ENCODE measurements around the gene KLHDC4. TPM values are rescaled to one million over a fixed set of nuclear protein-coding genes. Genes with fewer than 3 reads are reported as not detected.
"Not testable (repeated sequence)": the region's sequence is repeated elsewhere in the genome, so short reads cannot be mapped to it uniquely, and the experiment has no call there.

Gene KLHDC4
- total RNA-seq, 1 donor from 2014 or later = 91.0 TPM

DNA sequence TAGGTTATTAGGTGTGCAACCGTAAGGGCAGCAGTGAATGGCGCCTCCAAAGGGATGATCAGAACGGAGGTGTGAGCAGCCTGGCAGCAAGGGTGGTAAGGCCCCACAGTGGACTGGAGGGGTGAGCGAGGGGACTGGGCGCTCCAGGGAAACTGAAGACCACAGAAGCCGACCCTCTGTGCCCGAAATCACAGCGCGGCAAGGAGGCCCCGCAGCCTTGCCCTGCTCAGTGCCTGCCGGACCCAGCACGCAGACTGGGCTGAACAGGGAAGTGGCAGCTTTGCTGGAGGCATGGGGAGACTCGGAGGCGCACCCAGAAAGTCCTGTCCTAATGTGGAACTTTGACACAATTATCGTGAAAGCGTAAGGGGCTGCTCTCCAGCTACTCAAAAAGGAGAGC, 38.4 kb downstream of the KLHDC4 start:
- H3K9me3 Mint-ChIP-seq = no peaks in the 10 kb centered on the region
- peaks cover 45% of the 10 kb centered on the region for H3K36me3 Mint-ChIP-seq (ENCODE audit: low read depth)
- H3K4me3 Mint-ChIP-seq = no peak overlapping the region
- no peak for DNase-seq
- H3K27me3 Mint-ChIP-seq = no peaks in the 10 kb centered on the region
- H3K4me1 Mint-ChIP-seq = peaks cover 9% of the 10 kb centered on the region
- H3K27ac Mint-ChIP-seq = no peak overlapping the region
- intact Hi-C loops (cut with micrococcal nuclease) = no loop called here

DNA sequence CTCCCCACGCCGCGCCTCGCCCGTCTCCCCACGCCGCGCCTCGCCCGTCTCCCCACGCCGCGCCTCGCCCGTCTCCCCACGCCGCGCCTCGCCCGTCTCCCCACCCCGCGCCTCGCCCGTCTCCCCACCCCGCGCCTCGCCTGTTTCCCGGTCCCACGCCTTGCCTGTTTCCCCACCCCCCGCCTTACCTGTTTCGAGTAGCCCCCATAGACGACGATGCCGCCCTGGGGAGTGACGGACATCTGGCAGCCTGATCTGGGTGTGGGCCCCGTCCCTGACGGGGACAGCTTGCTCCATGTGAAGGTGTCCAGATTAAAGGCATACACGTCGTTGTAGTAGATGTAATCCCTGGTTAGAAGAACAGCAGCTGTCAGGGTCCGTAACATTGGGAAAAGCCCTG, 39.2 kb downstream of the KLHDC4 start:
- H3K9me3 Mint-ChIP-seq; H3K27me3 Mint-ChIP-seq; DNase-seq; H3K4me1 Mint-ChIP-seq; intact Hi-C loops (cut with micrococcal nuclease); H3K27ac Mint-ChIP-seq; H3K4me3 Mint-ChIP-seq: not testable (repeated sequence)
- H3K36me3 Mint-ChIP-seq (ENCODE audit: low read depth) = peaks cover 44% of the 10 kb centered on the region

DNA sequence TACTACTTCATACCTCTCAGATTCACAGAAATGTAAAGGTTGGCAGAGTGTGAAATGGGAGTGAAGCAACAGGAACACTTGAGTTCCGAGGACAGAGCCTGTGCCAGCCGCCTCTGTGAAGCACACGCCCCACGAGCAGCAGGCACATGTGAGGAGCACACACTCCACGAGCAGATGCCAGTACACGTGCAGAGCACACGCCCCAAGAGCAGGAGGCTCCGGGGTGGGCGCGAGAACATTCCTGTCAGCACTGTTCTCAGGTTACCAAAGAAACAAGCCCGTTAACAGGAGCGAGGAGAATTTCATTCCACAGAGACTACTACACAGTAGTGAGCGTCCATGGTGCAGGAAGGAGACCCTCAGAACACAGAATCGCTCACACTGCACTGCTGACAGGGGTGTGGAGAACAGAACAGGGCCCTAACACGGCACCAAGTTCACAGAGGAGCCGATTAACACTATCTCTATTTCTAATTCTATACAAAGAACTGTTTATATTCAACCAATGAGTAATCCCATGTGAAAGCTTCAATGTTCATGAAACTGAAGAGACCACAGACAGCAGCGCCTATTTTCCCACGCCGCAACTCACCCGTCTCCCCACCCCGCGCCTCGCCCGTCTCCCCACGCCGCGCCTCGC, 40.1 kb downstream of the KLHDC4 start:
- DNase-seq = no peak
- peaks cover 43% of the 10 kb centered on the region for H3K36me3 Mint-ChIP-seq (ENCODE audit: low read depth)
- no peaks in the 10 kb centered on the region for H3K9me3 Mint-ChIP-seq
- peaks cover 9% of the 10 kb centered on the region for H3K4me1 Mint-ChIP-seq
- H3K27me3 Mint-ChIP-seq = no peaks in the 10 kb centered on the region
- no peak overlapping the region for H3K27ac Mint-ChIP-seq
- intact Hi-C loops (cut with micrococcal nuclease) = no loop called here
- H3K4me3 Mint-ChIP-seq = no peak overlapping the region

DNA sequence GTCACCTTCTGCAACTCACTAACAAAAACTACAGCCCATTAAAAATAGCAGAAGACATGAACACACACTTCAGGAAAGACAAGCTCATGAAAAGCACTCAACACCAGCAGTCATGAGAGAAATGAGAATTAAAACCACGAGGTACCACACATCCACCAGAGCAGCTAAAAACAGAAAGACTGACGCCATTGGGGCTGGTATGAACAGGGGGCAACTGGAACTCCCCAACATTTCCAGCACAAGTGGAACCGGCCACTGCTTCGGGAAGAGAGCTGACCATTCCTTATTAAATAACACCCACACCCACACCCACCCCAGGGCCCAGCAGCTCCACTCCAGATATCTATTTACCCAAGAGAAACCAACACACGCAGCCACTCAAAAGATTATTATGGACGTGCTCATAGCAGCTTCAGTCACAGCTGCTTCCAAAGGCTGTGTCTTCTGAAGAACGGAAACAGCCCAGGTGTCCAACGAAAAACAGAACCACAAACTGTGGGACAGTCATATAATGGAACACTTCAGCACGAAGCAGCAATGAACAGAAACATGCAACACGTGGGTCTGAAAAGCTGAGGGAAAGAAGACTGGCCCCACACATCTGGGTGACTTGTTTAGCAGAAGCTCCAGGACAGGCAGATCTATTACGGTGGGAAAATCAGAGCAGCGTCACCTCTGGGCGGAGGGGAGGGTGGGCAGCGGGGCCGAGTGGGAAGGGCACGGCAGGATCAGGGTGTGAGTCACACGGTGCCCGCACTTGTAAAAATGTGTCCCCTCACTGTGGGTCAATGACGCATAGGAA, 41.1 kb downstream of the KLHDC4 start:
- Mint-ChIP-seq H3K9me3 (no peaks in the 10 kb centered on the region), H3K27me3 (no peaks in the 10 kb centered on the region), H3K4me3 (no peak overlapping the region), H3K36me3 (ENCODE audit: low read depth) (peaks cover 45% of the 10 kb centered on the region), H3K27ac (peak overlapping the region; percentile 42), H3K4me1 (peaks cover 9% of the 10 kb centered on the region)
- no peak for DNase-seq
- intact Hi-C loops (cut with micrococcal nuclease) = no loop called here

DNA sequence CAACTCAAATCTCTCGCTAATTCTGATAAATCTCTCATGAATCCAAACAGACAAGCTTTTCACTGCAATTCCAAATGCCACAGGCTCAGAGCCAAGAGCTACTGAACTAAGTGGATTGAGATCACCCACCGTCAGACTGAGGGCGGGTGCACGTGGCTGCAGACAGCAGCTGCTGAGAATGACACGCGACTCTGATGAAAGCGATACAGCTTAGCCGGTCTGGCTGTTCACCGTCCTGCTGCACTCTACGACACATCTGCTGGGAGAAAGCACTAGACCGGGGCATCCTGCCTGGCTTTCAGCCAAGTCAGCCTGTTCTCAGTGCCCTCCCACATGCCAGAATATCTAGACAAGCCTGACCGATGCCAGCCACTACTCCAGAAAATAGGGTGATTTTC, 42.6 kb downstream of the KLHDC4 start:
- no peak overlapping the region for H3K27ac Mint-ChIP-seq
- H3K27me3 Mint-ChIP-seq = no peaks in the 10 kb centered on the region
- intact Hi-C loops (cut with micrococcal nuclease) = no loop called here

DNA sequence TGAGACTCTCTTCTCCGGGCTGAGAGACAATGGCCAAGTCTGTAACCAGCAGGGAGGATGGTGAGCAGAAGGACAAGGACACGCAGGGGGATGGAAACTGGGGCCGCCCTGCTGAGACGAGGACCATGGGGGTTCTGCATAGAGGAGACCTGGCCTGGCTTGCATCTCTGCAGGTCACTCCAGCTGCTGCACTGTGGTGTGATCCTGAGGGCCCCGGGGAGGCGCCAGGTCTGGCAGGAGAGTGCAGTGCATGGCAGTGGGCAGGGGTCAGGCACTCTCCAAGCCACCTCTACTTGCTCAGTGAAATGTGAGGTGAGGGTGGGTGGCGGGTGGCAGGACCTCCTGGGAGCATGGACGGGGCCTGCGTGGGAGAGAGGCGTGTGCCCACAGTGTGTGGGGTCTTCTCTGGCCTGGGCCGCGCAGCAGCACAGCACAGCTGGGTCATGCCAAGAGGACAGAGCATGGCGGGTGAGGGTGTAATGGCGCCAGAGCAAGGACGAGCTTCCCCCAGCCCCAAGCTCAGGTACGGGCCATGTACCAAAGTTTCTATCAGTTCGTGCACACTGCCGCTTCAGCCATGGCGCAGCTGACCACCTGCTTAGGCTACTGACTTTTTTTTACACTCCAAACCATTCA, 43.1 kb downstream of the KLHDC4 start:
- peaks cover 9% of the 10 kb centered on the region for H3K4me1 Mint-ChIP-seq
- H3K36me3 Mint-ChIP-seq (ENCODE audit: low read depth) = peaks cover 43% of the 10 kb centered on the region
- no peak overlapping the region for H3K4me3 Mint-ChIP-seq
- H3K9me3 Mint-ChIP-seq = no peaks in the 10 kb centered on the region
- no peaks in the 10 kb centered on the region for H3K27me3 Mint-ChIP-seq
- no peak for DNase-seq
- intact Hi-C loops (cut with micrococcal nuclease) = no loop called here
- no peak overlapping the region for H3K27ac Mint-ChIP-seq

More for the DNA sequence above, 42.6 kb downstream of the KLHDC4 start:
- no peak for DNase-seq
- no peak overlapping the region for H3K4me3 Mint-ChIP-seq
- H3K4me1 Mint-ChIP-seq = peaks cover 9% of the 10 kb centered on the region
- no peaks in the 10 kb centered on the region for H3K9me3 Mint-ChIP-seq
- peaks cover 45% of the 10 kb centered on the region for H3K36me3 Mint-ChIP-seq (ENCODE audit: low read depth)

DNA sequence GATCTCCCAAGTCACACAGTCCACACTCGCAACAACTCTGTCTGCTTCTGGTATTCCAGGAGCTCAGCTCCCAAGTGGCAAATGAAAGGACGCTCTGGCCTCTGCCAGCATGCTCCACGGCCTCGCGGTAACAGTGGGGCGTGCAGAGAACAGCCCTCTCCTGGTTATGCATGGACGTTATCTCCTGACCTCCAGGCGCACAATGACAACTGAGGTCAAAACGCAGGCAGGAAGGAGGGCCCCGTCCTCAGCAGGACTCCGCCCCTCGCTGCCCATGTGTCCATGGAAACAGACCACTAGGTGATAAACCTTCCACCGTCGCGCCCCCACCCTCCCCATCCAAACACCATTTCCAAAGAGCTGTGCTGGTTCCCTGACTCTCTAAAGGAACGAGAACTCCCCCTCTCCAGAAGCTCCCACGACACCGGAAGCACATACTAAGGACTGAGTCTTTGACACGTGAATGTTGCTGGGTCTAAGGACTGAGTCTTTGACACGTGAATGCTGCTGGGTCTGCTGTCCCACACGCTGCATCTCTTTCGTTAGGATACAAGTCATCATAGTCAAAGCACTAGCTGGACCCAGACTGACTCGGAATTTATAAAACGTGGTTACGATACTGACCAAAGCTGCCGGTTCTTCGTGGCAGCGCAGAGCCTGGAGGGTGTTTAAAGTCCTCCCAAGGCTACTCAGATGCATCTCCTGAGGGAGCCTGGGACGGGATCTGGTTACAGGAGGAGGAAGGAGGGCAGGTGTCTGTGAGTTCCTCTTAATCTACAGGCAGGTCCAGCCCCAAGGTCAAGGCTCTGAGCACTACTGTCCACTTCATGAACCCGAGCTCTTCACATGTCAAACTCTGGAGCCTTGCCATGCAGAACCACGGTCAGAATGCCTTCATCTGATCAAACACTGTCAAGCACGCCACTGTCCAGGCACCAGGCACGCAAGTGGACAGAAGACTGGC, 43.9 kb downstream of the KLHDC4 start:
- intact Hi-C loops (cut with micrococcal nuclease) = no loop called here
- Mint-ChIP-seq H3K27ac (no peak overlapping the region), H3K27me3 (no peaks in the 10 kb centered on the region), H3K9me3 (no peaks in the 10 kb centered on the region), H3K4me1 (peaks cover 9% of the 10 kb centered on the region), H3K4me3 (no peak overlapping the region), H3K36me3 (ENCODE audit: low read depth) (peaks cover 45% of the 10 kb centered on the region)
- DNase-seq = no peak

DNA sequence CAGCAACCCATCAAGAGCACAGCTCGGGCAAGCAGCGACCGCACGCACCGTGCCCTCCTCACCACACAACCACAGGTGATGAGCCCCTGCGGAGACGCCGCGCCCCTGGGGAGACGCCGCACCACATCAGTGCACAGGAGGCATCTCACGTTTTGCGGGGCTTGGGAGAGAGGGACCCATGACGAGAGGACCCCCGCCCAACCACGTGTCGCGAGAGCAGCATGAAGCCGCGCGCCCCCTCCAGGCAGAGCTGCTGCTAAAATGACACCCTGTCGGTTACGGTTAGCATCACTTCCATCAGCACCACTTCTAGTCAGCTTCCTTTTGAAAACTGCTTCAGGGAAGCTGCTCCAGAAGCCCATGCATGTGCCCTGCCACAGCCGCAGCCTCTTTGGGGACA, 45.3 kb downstream of the KLHDC4 start:
- Mint-ChIP-seq H3K4me1 (peaks cover 9% of the 10 kb centered on the region), H3K27ac (no peak overlapping the region), H3K27me3 (no peaks in the 10 kb centered on the region), H3K4me3 (no peak overlapping the region), H3K36me3 (ENCODE audit: low read depth) (peaks cover 39% of the 10 kb centered on the region), H3K9me3 (no peaks in the 10 kb centered on the region)
- intact Hi-C loops (cut with micrococcal nuclease) = no loop called here
- DNase-seq = no peak

DNA sequence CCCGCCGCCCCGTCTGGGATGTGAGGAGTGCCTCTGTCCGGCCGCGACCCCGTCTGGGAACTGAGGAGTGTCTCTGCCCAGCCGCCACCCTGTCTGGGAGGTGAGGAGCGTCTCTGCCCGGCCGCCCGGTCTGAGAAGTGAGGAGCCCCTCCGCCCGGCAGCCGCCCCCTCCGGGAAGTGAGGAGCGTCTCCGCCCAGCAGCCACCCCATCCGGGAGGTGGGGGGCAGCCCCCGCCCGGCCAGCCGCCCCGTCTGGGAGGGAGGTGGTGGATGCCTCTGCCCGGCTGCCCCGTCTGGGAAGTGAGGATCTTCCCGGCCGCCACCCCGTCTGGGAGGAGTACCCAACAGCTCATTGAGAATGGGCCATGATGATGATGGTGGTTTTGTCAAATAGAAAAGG, 47.0 kb downstream of the KLHDC4 start:
- H3K27ac Mint-ChIP-seq; H3K4me1 Mint-ChIP-seq; H3K9me3 Mint-ChIP-seq; DNase-seq; H3K27me3 Mint-ChIP-seq; intact Hi-C loops (cut with micrococcal nuclease); H3K4me3 Mint-ChIP-seq: not testable (repeated sequence)
- peaks cover 41% of the 10 kb centered on the region for H3K36me3 Mint-ChIP-seq (ENCODE audit: low read depth)

DNA sequence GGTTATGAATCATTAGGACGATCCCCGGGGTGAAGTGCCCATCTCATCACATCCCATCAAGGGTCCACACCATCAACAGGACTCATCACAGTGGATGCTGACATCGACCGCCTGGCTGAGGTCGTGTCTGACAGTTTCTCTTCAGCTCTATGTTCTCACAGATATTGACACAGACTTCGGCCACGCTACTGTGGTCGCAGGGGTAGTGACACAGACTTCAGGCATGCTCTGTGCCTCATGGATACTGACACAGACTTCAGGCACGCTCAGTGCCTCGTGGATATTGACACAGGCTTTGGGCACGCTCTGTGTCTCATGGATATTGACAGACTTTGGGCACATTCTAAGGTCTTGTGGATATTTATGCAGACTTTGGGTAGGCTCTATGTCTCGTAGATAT, 50.1 kb downstream of the KLHDC4 start:
- intact Hi-C loops (cut with micrococcal nuclease) = no loop called here
- Mint-ChIP-seq H3K4me1 (peaks cover 3% of the 10 kb centered on the region), H3K4me3 (no peak overlapping the region), H3K27ac (no peak overlapping the region), H3K9me3 (no peaks in the 10 kb centered on the region), H3K27me3 (no peaks in the 10 kb centered on the region), H3K36me3 (ENCODE audit: low read depth) (peaks cover 37% of the 10 kb centered on the region)
- DNase-seq = no peak

DNA sequence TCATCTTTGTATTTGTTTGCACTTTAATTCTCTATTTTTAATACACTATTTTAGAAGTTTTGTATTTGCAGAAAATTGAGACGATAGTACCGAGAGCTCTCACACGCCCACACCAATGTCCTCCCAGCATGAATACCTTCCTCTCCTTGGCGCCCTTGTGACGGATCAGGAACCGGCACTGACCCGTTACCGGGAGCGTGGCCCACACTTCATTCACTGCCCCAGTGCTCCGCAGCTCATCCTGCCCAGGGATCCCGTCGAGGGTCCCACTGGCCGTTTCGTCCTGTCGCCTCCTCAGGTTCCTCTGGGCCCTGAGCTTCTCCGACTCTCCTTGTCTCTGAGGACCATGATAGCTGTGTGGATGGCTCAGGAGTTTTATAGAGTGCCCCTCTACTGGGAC, 50.6 kb downstream of the KLHDC4 start:
- no peak for DNase-seq
- intact Hi-C loops (cut with micrococcal nuclease) = no loop called here
- peaks cover 37% of the 10 kb centered on the region for H3K36me3 Mint-ChIP-seq (ENCODE audit: low read depth)
- H3K4me3 Mint-ChIP-seq = no peak overlapping the region
- no peaks in the 10 kb centered on the region for H3K27me3 Mint-ChIP-seq
- H3K9me3 Mint-ChIP-seq = no peaks in the 10 kb centered on the region
- peaks cover 3% of the 10 kb centered on the region for H3K4me1 Mint-ChIP-seq
- H3K27ac Mint-ChIP-seq = no peak overlapping the region

DNA sequence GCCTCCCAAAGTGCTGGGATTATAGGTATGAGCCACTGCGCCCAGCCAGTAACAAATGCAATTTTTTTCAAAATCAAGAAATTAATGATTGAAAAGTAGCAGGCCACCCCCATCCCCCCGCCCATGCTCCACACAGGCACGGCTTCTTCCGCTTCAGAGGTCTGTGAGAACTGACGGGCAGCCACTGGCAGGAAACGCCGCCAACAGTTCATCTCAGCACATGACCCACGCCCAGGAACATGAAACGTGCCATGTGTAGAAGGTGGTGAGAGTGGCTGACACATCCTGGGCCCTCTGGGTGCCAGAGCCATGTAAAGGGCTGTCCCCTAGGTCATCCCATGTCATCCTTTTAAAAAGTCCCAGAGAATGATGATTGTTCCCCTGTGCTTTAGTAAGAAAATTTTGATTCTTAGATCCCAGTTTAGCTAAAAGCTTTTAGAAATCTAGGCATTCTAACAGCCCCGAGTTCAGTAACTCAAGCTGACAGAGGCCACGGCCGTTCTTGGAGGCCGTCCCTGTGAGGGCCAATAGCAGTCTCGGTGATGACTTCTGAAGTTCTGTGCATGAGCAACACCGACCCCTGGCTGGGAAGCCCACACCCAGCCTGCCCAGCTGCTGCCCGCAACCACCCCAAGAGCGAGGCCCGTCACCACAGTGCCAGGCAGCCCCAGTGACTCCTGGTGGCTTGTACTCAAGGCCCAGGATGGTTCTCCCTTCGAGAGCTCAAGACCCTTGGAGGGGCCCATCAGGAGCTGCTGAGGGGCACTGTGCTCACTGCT, 52.1 kb downstream of the KLHDC4 start:
- peak; percentile 75 for DNase-seq
- Mint-ChIP-seq H3K4me3 (no peak overlapping the region), H3K36me3 (ENCODE audit: low read depth) (peaks cover 29% of the 10 kb centered on the region), H3K27me3 (no peaks in the 10 kb centered on the region), H3K4me1 (peaks cover 3% of the 10 kb centered on the region), H3K27ac (peak overlapping the region; percentile 48), H3K9me3 (no peaks in the 10 kb centered on the region)
- intact Hi-C loops (cut with micrococcal nuclease) = no loop called here

DNA sequence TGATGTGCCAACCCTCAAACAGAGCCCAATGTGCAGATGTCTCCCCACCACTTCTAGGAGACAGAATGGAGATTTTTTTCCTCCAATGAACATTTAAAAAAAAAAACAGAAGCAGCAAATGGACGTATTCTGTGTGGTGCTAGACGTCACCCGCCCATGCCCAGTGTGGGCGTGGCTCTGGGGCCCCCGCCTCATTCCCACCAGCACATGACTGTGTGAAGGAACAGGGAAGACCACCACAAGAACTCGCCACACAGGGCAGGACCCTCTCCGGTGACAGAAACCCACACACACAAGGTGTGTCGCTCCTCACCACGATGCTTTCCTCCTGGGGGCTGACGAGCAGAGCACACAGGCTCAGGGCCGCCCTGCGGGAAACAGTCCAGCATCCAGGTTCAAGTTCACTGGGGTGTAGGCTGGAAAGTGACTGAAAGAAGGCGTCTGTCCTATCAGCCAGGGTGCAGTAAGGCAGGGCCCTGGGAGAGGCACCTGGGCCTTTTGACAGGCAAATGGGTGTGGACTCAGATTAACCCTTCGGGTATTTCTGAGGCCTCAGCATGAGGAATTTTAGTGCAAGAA, 53.5 kb downstream of the KLHDC4 start:
- H3K4me3 Mint-ChIP-seq = no peak overlapping the region
- DNase-seq = no peak
- no peaks in the 10 kb centered on the region for H3K9me3 Mint-ChIP-seq
- no peak overlapping the region for H3K27ac Mint-ChIP-seq
- peaks cover 28% of the 10 kb centered on the region for H3K36me3 Mint-ChIP-seq (ENCODE audit: low read depth)
- no peaks in the 10 kb centered on the region for H3K27me3 Mint-ChIP-seq
- H3K4me1 Mint-ChIP-seq = peaks cover 3% of the 10 kb centered on the region
- intact Hi-C loops (cut with micrococcal nuclease) = no loop called here

All from activated CD4-positive, alpha-beta T cell treated with anti-CD3 and anti-CD28 coated beads, Interleukin-2, amount 10 ng/mL, durations not matched to agents 24 days and 14 days (primary cell).